ENCODE data around the gene STK33. TPM values are rescaled to one million over a fixed set of nuclear protein-coding genes. Genes with fewer than 3 reads are reported as not detected.

Gene STK33
- polyA plus RNA-seq, 1 of the 3 experiments (the other 2 are of a cell fraction): 12.3 TPM

- DNase-seq: no peak
- H3K27ac ChIP-seq (ENCODE audit: low read depth in 2 of 2, low read length in 1 of 2): no peak overlapping the region
- H3K9me2 ChIP-seq: no peaks in the 10 kb centered on the region
- peaks cover 3% of the 10 kb centered on the region for H3F3A ChIP-seq (replicated peaks; ENCODE audit: insufficient read depth)
- H3K27me3 ChIP-seq (ENCODE audit: insufficient read depth): no peaks in the 10 kb centered on the region
- ChIA-PET CTCF (interaction anchor here (3.7 kb wide), 1 partner anchor 8 kb away, joined by 20 read pairs; no protein-coding TSS in a partner anchor), POLR2A (no interaction called here)
- H3K4me2 ChIP-seq: no peak overlapping the region
- no peak overlapping the region for H3K9ac ChIP-seq
- no peaks in the 10 kb centered on the region; the same call in 1 of the 2 replicates for H3K9me3 ChIP-seq
- TF ChIP-seq TEAD4 (IDR thresholded peaks at IDR 0.05; ENCODE audit: borderline replicate concordance, insufficient read depth) (no peak), NRF1 (IDR thresholded peaks at IDR 0.05; ENCODE audit: low read depth, low read length) (no peak), RXRA (IDR thresholded peaks at IDR 0.05; ENCODE audit: borderline replicate concordance, low read depth) (no peak), MEF2A (IDR thresholded peaks at IDR 0.05; ENCODE audit: borderline replicate concordance, low read depth) (no peak), FOSL2 (IDR thresholded peaks at IDR 0.05; ENCODE audit: borderline replicate concordance, low read depth) (no peak), POLR2AphosphoS5 (IDR thresholded peaks at IDR 0.05; ENCODE audit: low read depth, low read length) (no peak), FOXJ3 (CRISPR knock-in tag; IDR thresholded peaks at IDR 0.05) (no peak), CHD2 (IDR thresholded peaks at IDR 0.05; ENCODE audit: low read length, partially characterized antibody) (no peak), ZBTB33 (IDR thresholded peaks at IDR 0.05; ENCODE audit: borderline replicate concordance, low read depth) (no peak), RAD21 (IDR thresholded peaks at IDR 0.05; ENCODE audit: low read length) (no peak)
- TF ChIP-seq, protein P1, sequence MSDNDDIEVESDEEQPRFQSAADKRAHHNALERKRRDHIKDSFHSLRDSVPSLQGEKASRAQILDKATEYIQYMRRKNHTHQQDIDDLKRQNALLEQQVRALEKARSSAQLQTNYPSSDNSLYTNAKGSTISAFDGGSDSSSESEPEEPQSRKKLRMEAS (IDR thresholded peaks at IDR 0.05; ENCODE audit: low read depth): no peak
- TF ChIP-seq, protein P2, sequence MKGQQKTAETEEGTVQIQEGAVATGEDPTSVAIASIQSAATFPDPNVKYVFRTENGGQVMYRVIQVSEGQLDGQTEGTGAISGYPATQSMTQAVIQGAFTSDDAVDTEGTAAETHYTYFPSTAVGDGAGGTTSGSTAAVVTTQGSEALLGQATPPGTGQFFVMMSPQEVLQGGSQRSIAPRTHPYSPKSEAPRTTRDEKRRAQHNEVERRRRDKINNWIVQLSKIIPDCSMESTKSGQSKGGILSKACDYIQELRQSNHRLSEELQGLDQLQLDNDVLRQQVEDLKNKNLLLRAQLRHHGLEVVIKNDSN (IDR thresholded peaks at IDR 0.05; ENCODE audit: borderline replicate concordance, low read depth): no peak
- WGBS (ENCODE audit: low lambda C conversion rate): 100% methylated on average over 1 of the region's 1 CpG
- peaks cover 4% of the 10 kb centered on the region; the same call in 1 of the 2 replicates for H3K79me2 ChIP-seq (ENCODE audit: insufficient read depth)
- H3K36me3 ChIP-seq (replicated peaks in 1 of 2; ENCODE audit: control insufficient read depth in 1 of 2, insufficient read depth in 2 of 2, low read length in 1 of 2): no peaks in the 10 kb centered on the region
- H2AFZ ChIP-seq (ENCODE audit: low read depth): no peak overlapping the region
- H3K4me3 ChIP-seq (ENCODE audit: low read depth in 2 of 2, low read length in 1 of 2): no peak overlapping the region
- no peaks in the 10 kb centered on the region for H3K4me1 ChIP-seq (ENCODE audit: control insufficient read depth in 1 of 2, insufficient read depth in 2 of 2, low read depth in 1 of 2, low read length in 1 of 2)
- H4K20me1 ChIP-seq (ENCODE audit: insufficient read depth): no peaks in the 10 kb centered on the region
These were observed 19.2 kb downstream of the STK33 start for GRCh38 chr11:8574798-8575197.

DNA sequence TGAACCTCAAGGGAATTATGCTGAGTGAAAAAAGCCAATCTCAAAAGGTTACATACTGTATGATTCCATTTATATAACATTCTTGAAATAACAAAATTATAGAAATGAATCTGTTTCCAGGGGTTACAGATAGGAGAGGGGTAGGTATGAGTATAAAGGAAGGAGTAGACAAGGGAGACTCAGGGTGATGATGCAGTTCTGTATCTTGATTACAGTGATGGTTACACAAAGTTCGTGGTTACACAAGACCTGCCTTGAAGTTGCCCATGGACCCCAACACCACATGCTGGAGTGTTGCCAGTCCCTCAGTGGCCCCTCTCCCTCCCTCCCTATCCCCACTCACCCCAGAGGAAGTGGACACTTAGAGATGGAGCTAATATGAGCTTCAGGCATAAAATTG is 20.3 kb downstream of the STK33 start:
- H3K79me2 ChIP-seq (ENCODE audit: insufficient read depth): peaks cover 4% of the 10 kb centered on the region; the same call in 1 of the 2 replicates
- 93% methylated on average over 1 of the region's 1 CpG for WGBS (ENCODE audit: low lambda C conversion rate)
- no peaks in the 10 kb centered on the region for H4K20me1 ChIP-seq (ENCODE audit: insufficient read depth)
- DNase-seq: no peak
- POLR2A ChIA-PET: no interaction called here
- no peaks in the 10 kb centered on the region for H3K27me3 ChIP-seq (ENCODE audit: insufficient read depth)
- no peaks in the 10 kb centered on the region for H3K36me3 ChIP-seq (replicated peaks in 1 of 2; ENCODE audit: control insufficient read depth in 1 of 2, insufficient read depth in 2 of 2, low read length in 1 of 2)
- H2AFZ ChIP-seq (ENCODE audit: low read depth): no peak overlapping the region
- no peak overlapping the region for H3K9ac ChIP-seq
- no peaks in the 10 kb centered on the region; the same call in 1 of the 2 replicates for H3K9me3 ChIP-seq
- peaks cover 3% of the 10 kb centered on the region for H3F3A ChIP-seq (replicated peaks; ENCODE audit: insufficient read depth)
- no peak overlapping the region for H3K4me3 ChIP-seq (ENCODE audit: low read depth in 2 of 2, low read length in 1 of 2)
- CTCF ChIA-PET: interaction anchor here (1.1 to 1.2 kb wide), 2 partner anchors 381 to 568 kb away, joined by 3 to 4 read pairs; no protein-coding TSS in a partner anchor
- no peaks in the 10 kb centered on the region for H3K9me2 ChIP-seq
- no peaks in the 10 kb centered on the region for H3K4me1 ChIP-seq (ENCODE audit: control insufficient read depth in 1 of 2, insufficient read depth in 2 of 2, low read depth in 1 of 2, low read length in 1 of 2)
- no peak overlapping the region for H3K27ac ChIP-seq (ENCODE audit: low read depth in 2 of 2, low read length in 1 of 2)
- H3K4me2 ChIP-seq: no peak overlapping the region
- TF ChIP-seq, protein P1 (IDR thresholded peaks at IDR 0.05; ENCODE audit: low read depth): no peak
- no peak for TF ChIP-seq SMC3 (IDR thresholded peaks at IDR 0.05; ENCODE audit: low read depth, low read length)
- TF ChIP-seq RFX5 (IDR thresholded peaks at IDR 0.05; ENCODE audit: low read length): no peak
- TF ChIP-seq CTCF (IDR thresholded peaks at IDR 0.05): no peak
- TF ChIP-seq TAF1 (IDR thresholded peaks at IDR 0.05; ENCODE audit: borderline replicate concordance, low read depth, low read length): no peak
- TF ChIP-seq NFIC (IDR thresholded peaks at IDR 0.05; ENCODE audit: borderline replicate concordance): no peak
- TF ChIP-seq MXI1 (IDR thresholded peaks at IDR 0.05; ENCODE audit: low read depth, low read length): no peak
- TF ChIP-seq, protein P2 (IDR thresholded peaks at IDR 0.05; ENCODE audit: borderline replicate concordance, low read depth): no peak
- TF ChIP-seq RCOR1 (IDR thresholded peaks at IDR 0.05; ENCODE audit: low read length): no peak
- no peak for TF ChIP-seq ZBTB33 (IDR thresholded peaks at IDR 0.05; ENCODE audit: borderline replicate concordance, low read depth)
- TF ChIP-seq FOXJ3 (CRISPR knock-in tag; IDR thresholded peaks at IDR 0.05): no peak
